ENCODE measurements around the gene PSMC3.

The PSMC3 gene

GRCh38 chr11:47443028-47443700 is 16.9 kb upstream of the PSMC3 start:
- no peak for DNase-seq (ENCODE audit: low read depth)

DNA sequence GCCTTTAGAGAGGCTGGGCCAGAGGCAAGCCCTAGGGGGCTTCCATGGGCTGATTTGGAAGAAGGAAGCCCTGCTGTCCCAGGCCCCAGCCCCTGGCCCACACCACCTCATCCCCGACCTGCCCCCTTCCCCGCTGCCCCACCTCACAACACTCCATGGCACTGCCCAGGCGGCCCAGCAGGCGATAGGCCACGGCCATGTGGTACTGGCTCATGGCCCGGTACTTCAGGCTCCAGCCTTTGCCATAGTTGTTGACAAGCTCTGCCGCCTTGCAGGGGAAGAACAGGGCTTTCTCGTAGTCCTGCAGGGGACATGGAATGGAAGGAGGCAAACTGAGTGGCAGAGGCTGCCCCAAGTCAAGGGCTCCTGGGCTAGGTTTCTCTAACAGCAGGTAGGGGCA is 16.3 kb upstream of the PSMC3 start:
- no peak for DNase-seq (ENCODE audit: low read depth)

DNA sequence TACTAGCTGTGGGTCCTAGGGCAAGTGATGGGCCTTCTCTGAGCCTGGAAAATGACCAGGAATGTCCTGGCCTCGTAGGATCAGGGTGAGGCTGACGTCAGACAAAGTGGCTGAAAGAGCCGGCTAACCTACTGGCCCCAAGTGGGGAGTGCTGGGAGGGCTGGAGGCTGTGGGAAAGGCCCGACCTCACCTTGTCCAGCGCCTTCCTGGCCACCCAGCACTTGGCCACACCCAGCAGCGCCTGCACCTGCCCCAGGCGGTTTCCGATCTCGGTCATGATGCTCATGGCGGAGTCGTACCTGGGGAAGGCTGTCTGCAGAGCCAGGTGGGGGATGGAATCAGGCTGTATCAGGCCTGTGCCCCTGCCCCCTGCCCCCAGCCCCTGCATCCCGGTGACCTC is 15.2 kb upstream of the PSMC3 start:
- DNase-seq (ENCODE audit: low read depth): no peak

DNA sequence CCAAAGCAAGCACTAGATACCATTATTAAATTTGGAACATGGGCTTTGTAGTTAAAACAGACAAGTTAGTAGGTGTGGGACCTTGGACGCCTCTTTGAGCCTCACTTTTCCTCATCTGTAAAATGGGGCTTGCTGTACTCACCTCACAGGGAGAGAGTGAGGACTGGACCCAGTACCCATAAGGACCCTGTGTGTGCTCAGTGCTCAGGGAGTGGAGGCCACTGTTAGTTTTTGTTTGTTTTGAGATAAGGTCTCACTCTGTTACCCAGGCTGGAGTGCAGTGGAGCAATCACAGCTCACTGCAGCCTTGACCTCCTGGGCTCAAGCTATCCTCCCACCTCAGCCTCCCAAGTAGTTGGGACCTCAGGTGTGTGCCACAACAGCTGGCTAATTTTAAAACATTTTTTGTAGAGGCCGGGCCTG is 13.8 kb upstream of the PSMC3 start:
- DNase-seq (ENCODE audit: low read depth): no peak

DNA sequence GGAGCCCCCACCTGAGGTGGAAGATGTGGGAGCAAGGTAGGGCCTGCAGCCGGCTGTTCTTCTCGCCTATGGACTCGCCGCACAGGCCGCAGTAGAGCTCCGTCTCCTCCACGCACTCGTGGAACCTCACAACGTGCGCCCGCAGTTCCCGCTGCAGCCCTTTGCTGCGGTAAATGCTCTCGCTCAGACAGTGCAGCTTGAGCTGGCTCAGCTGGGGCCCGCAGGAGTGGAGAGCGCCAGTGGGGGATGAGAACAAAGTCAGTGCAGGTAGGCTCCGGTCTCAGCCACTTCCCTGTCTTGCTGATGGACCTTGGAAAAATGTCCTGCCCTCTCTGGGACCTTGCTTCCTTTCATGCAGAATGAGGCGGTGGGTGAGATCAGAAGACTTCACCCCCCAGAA is 12.5 kb upstream of the PSMC3 start:
- DNase-seq (ENCODE audit: low read depth): no peak

DNA sequence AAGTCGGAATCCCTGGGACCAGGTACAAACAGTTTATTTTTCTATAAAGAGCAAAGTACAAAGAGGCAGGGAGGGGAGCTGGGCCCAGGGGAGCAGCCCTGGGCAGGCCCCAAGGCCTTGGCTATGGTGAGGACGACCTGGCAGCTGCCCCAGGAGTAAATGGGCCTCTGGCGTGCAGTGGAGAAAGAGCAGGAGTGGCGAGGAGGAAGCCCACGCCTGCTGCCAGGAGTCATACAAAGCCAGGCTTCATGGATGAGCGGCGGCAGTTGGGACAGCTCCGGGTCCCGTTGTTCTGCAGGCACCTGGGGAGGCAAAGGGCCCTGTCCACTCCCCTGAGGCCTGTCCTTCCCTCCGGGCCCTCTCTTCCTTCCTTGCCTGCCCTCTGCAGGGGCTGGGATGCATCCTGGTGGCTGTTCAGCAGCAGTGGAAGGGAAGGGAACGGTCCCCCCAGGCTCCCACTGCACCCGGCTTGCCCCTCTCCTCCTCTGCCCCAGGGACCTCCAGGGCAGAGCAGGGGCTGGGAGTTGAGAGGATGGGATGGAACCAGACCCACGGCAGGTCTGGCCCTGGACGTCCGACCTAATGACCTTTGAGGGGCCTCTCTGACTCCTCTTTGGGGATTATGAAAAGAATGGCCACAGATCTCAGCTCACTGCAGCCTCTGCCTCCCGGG is 11.6 kb upstream of the PSMC3 start:
- DNase-seq (ENCODE audit: low read depth): no peak

- no peak for DNase-seq (ENCODE audit: low read depth)
These were observed 11.0 kb upstream of the PSMC3 start for GRCh38 chr11:47437218-47437745.

GRCh38 chr11:47436726-47437125 is 10.5 kb upstream of the PSMC3 start:
- DNase-seq (ENCODE audit: low read depth): no peak

GRCh38 chr11:47435687-47436086 is 9.4 kb upstream of the PSMC3 start:
- DNase-seq (ENCODE audit: low read depth): no peak

DNA sequence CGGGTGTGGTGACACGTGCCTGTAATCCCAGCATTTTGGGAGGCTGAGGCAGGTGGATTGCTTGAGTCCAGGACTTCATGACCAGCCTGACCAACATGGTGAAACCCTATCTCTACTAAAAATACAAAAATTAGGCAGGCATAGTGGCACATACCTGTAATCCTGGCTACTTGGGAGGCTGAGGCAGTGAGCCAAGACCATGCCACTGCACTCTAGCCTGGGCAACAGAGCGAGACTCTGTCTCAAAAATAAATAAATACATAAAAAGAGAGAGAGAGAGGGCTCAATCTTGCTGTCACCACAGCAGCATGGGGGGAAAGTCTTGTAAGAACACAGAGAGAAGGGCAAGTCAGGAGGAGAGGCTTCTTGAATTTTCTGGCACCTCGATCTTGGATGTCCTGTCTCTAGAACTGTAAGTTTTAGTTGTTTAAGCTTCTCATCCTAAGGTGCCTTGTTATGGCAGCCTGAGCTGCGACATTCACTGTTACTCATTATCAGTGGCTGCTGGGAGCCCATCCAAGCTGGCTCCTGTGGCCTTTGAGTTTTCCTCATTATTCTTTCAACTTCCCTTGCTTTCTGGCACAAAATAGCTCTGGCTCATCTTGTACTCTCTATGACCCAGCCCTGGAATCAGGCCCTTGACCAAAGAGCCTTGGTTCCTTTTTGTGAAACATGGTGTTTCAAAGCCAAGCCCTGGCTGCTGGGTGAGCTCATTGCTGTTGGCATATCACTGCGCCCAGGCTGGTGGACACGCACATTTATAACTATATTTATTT is 8.0 kb upstream of the PSMC3 start:
- DNase-seq (ENCODE audit: low read depth): no peak

DNA sequence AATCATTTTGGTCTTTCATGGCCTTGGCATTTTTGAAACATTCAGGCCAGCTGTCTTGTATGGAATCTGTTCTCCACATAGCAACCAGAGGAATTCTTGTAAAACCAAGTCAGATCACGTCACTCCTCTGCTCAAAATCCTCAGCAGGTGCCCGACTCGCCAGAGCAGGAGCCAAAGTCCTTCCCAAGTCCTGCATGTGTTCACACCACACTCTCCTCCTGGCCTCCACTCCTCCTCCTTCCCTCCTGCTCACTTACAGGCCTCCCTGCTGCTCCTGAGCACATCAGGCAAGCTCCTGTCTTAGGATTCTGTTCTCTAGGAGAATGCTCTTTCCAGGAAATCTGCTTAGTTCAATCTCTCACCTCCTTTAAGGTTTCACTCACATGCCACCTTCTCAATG is 6.9 kb upstream of the PSMC3 start:
- no peak for DNase-seq (ENCODE audit: low read depth)

GRCh38 chr11:47431356-47432083 is 5.3 kb upstream of the PSMC3 start:
- no peak for DNase-seq (ENCODE audit: low read depth)

DNA sequence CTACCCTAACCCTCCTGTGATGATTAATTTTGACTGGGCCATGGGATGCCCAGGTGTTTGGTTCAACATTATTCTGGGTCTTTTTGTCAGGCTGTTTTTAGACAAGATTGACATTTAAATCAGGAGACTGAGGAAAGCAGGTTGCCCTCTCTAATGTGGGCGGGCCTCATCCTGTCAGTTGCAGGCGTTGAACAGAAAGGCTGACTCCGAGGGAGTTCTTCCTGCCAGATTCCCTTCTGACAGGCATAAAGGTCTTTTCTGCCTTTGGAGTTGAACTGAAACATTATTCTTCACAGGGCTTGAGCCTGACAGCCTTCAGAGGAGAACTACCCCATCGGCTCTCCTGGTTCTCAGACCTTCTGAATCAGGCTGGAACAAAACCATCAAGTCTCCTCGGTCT is 4.3 kb upstream of the PSMC3 start:
- DNase-seq (ENCODE audit: low read depth): no peak

GRCh38 chr11:47425611-47426010 is 628 bp downstream of the PSMC3 start:
- DNase-seq (ENCODE audit: low read depth): no peak

GRCh38 chr11:47418454-47419259 is 7.6 kb downstream of the PSMC3 start:
- no peak for DNase-seq (ENCODE audit: low read depth)

GRCh38 chr11:47417712-47418111 is 8.5 kb downstream of the PSMC3 start:
- no peak for DNase-seq (ENCODE audit: low read depth)

DNA sequence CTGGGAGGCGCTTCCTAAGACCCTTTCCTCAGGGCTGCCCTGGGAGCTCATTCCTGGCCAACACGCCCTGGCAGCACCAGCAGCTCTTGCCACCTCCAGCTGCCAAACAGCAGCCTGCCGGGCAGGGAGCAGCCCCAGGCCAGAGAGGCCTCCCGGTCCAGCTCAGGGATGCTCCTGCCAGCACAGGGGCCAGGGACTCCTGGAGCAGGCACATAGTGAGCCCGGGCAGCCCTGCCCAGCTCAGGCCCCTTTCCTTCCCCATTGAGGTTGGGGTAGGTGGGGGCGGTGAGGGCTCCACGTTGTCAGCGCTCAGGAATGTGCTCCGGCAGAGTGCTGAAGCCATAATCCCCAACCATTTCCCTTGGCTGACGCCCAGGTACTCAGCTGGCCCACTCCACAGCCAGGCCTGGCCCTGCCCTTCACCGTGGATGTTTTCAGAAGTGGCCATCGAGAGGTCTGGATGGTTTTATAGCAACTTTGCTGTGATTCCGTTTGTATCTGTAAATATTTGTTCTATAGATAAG is 10.2 kb downstream of the PSMC3 start:
- DNase-seq (ENCODE audit: low read depth): no peak

DNA sequence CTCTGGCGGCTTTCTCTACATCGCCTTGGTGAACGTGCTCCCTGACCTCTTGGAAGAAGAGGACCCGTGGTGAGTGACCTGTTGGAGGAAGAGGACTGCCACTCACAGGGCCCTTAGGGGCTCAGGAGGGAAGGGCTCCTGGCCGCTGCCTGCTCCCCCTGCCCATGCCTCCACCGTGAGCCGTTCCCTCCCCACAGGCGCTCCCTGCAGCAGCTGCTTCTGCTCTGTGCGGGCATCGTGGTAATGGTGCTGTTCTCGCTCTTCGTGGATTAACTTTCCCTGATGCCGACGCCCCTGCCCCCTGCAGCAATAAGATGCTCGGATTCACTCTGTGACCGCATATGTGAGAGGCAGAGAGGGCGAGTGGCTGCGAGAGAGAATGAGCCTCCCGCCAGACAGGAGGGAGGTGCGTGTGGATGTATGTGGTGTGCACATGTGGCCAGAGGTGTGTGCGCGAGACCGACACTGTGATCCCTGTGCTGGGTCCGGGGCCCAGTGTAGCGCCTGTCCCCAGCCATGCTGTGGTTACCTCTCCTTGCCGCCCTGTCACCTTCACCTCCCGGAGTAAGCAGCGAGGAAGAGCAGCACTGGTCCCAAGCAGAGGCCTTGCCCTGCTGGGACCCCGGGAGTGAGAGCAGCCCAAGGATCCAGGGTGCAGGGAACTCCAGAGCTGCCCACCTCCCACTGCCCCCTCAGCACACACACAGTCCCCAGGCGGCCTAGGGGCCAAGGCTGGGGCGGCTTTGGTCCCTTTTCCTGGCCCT is 11.0 kb downstream of the PSMC3 start:
- no peak for DNase-seq (ENCODE audit: low read depth)

- no peak for DNase-seq (ENCODE audit: low read depth)
These were observed 11.6 kb downstream of the PSMC3 start for GRCh38 chr11:47414685-47415070.

DNA sequence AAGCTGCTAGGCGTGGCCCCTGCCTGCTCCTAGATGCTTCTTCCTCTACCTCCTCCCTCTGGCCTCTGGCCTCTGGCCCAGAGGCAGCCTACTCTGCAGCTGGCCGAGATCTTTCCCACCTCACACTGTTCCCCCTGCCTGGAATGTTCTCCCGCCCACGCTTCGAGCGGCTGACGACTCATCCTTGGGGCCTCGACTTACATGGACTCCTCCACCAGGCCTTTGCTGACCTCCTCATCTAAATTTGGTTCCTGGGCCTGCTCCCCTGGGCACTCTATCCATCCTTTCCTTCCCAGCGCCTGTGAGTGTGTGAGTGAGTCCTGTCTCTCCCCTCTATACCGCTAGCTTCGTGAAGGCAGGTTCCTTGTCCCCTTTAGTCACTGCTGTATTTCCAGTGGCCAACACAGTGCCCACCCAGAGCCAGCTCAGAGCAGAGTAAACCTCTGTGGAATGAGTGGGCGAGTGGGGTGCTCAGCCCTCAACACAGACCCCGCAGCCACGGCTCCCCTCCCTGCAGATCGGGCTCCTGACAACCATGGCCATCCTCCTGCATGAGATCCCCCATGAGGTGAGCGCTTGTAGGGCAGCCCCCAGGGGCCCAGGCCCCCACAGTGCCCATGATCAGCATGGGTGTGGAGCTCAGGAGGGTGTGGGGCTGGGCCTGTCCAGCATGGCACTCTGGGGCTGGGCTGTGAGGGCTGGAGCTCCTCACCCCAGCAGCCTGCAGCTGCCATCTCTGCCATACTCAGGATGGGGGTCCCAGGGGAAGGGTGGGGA is 12.1 kb downstream of the PSMC3 start:
- no peak for DNase-seq (ENCODE audit: low read depth)
